Liver (tissue), 9 donors: ENCODE results near the gene CXorf49. TPM values are rescaled to one million over a fixed set of nuclear protein-coding genes. Genes with fewer than 3 reads are reported as not detected.

Experiments
- DNase-seq: peaks from one replicate; pipeline ENCODE4 v3.0.0-alpha.2; 2017; ENCODE audit warnings: low spot score
- H3K27ac ChIP-seq, 2 donors: one replicate each; pipeline ENCODE4 v1.7.0; 2013; ENCODE audit warnings: inconsistent platforms in 2 of 2, low read length in 2 of 2, control low read depth in 1 of 2, low read depth in 1 of 2, mild to moderate bottlenecking in 1 of 2
- H3K27me3 ChIP-seq, 4 donors: one replicate each; pipeline versions ENCODE4 v1.6.1 to v1.7.0; 2013; ENCODE audit warnings: low read length in 3 of 4, inconsistent platforms in 1 of 4, mild to moderate bottlenecking in 1 of 4, moderate library complexity in 1 of 4; ENCODE audit not compliant: control insufficient read depth in 4 of 4, insufficient read depth in 4 of 4
- H3K36me3 ChIP-seq, 4 donors: one replicate each; pipeline versions ENCODE4 v1.6.1 to v1.7.0; 2013; ENCODE audit warnings: low read length in 3 of 4, mild to moderate bottlenecking in 3 of 4, low read depth in 1 of 4, moderate library complexity in 1 of 4; ENCODE audit not compliant: control insufficient read depth in 4 of 4, insufficient read depth in 3 of 4
- H3K4me1 ChIP-seq, 4 donors: one replicate each; pipeline versions ENCODE4 v1.6.1 to v1.7.0; 2013; ENCODE audit warnings: low read length in 3 of 4, mild to moderate bottlenecking in 3 of 4, moderate library complexity in 1 of 4; ENCODE audit not compliant: control insufficient read depth in 4 of 4, insufficient read depth in 4 of 4
- H3K4me3 ChIP-seq, 3 donors: one replicate each; pipeline versions ENCODE4 v1.6.1 to v1.7.0; 2013; ENCODE audit warnings: low read length in 3 of 3, control low read depth in 1 of 3, low read depth in 1 of 3, mild to moderate bottlenecking in 1 of 3
- H3K9ac ChIP-seq, 2 donors: one replicate each; pipeline ENCODE4 v1.7.0; 2013; ENCODE audit warnings: low read length in 2 of 2, mild to moderate bottlenecking in 2 of 2, moderate library complexity in 2 of 2, control low read depth in 1 of 2, low read depth in 1 of 2
- H3K9me3 ChIP-seq, 4 donors: one replicate each; pipeline versions ENCODE4 v1.6.1 to v1.7.0; 2013; ENCODE audit warnings: low read length in 3 of 4; ENCODE audit not compliant: control insufficient read depth in 4 of 4
- ATF3 ChIP-seq: IDR thresholded peaks from 2 replicates; pipeline ENCODE4 v1.6.1; 2016; ENCODE audit warnings: antibody characterized with exemption
- CTCF ChIP-seq: fragments of 150-350 bp; IDR thresholded peaks from 2 replicates; pipeline ENCODE4 v1.5.1; 2017; ENCODE audit warnings: improper control_type of control experiment, low read depth, low read length; ENCODE audit not compliant: missing input control
- EGR1 ChIP-seq, 2 donors: IDR thresholded peaks; 2 replicates each; pipeline ENCODE4 v1.6.1; 2016 to 2018; ENCODE audit warnings: antibody characterized with exemption in 2 of 2, low read depth in 2 of 2
- FOXA1 ChIP-seq: IDR thresholded peaks from 2 replicates; pipeline ENCODE4 v1.6.1; 2016; ENCODE audit warnings: antibody characterized with exemption
- FOXA2 ChIP-seq: IDR thresholded peaks from 2 replicates; pipeline ENCODE4 v1.6.1; 2016; ENCODE audit warnings: antibody characterized with exemption
- GABPA ChIP-seq, 2 donors: IDR thresholded peaks in 1 of 2; conservative IDR thresholded peaks in 1 of 2; 2 replicates each; pipeline ENCODE4 v1.6.1; 2016; ENCODE audit warnings: antibody characterized with exemption in 2 of 2, mild to moderate bottlenecking in 1 of 2, moderate library complexity in 1 of 2
- HNF4A ChIP-seq, 2 donors: conservative IDR thresholded peaks; 2 replicates each; pipeline ENCODE4 v1.6.1; 2016; ENCODE audit warnings: antibody characterized with exemption in 2 of 2, mild to moderate bottlenecking in 2 of 2
- JUND ChIP-seq, 2 donors: IDR thresholded peaks; 2 replicates each; pipeline ENCODE4 v1.6.1; 2016; ENCODE audit warnings: antibody characterized with exemption in 2 of 2
- NR2F2 ChIP-seq: IDR thresholded peaks from 2 replicates; pipeline ENCODE4 v1.6.1; 2016; ENCODE audit warnings: antibody characterized with exemption
- RAD21 ChIP-seq, 2 donors: IDR thresholded peaks; 2 replicates each; pipeline ENCODE4 v1.6.1; 2016; ENCODE audit warnings: antibody characterized with exemption in 2 of 2, mild to moderate bottlenecking in 2 of 2
- RXRA ChIP-seq, 2 donors: IDR thresholded peaks; 2 replicates each; pipeline ENCODE4 v1.6.1; 2017 to 2018; ENCODE audit warnings: antibody characterized with exemption in 2 of 2, mild to moderate bottlenecking in 1 of 2
- TAF1 ChIP-seq: conservative IDR thresholded peaks from 2 replicates; pipeline ENCODE4 v1.6.1; 2016; ENCODE audit warnings: antibody characterized with exemption, mild to moderate bottlenecking
- WGBS: extraction: QIAGEN DNeasy Blood & Tissue Kit; methylation state at CpG from one replicate; pipeline ENCODE4 v1.1.7; 2013; 5-methylcytosine and 5-hydroxymethylcytosine counted together
- polyA plus RNA-seq, 2 donors: library from polyadenylated mRNA; stranded (reverse) in 1 of 2; unstranded in 1 of 2; fragments of 200-250 nt in 1 of 2; fragments of >200 nt in 1 of 2; fragmentation: Nextera tagmentation in 1 of 2; extraction: Ambion mirVana in 1 of 2; gene quantifications; one replicate each; pipeline versions ENCODE4 v1.2.1 to v1.2.3, GENCODE V29; 2013 to 2015
- total RNA-seq, 2 donors: library from RNA; depleted of rRNA; stranded (reverse); fragments of >200 nt; gene quantifications; one replicate each; pipeline ENCODE4 v1.2.3, GENCODE V29; 2014
- TF ChIP-seq, protein P1 (sequence below): IDR thresholded peaks from 2 replicates; pipeline ENCODE4 v1.6.1; 2016; ENCODE audit warnings: antibody characterized with exemption
- TF ChIP-seq, protein P2 (sequence below): IDR thresholded peaks from 2 replicates; pipeline ENCODE4 v1.6.1; 2016; ENCODE audit warnings: antibody characterized with exemption, mild to moderate bottlenecking
- TF ChIP-seq, protein P3 (sequence below): IDR thresholded peaks from 2 replicates; pipeline ENCODE4 v1.6.1; 2016; ENCODE audit warnings: antibody characterized with exemption
- donor health status: healthy.
- donor health status: healthy.
- donor health status: healthy.
- donor health status: healthy.
- donor health status: healthy.

CXorf49 gene
- total and polyA plus RNA-seq, 4 donors: not detected

GRCh38 chrX:71671938-71672337 is 46.1 kb downstream of the CXorf49 start:
- no peak overlapping the region for H3K9ac ChIP-seq
- no peaks in the 10 kb centered on the region for H3K27me3 ChIP-seq
- H3K36me3 ChIP-seq: no peaks in the 10 kb centered on the region
- H3K4me1 ChIP-seq: no peaks in the 10 kb centered on the region
- WGBS: 91% methylated on average over 11 of the region's 11 CpGs
- DNase-seq: no peak
- no peak for TF ChIP-seq GABPA (IDR thresholded peaks at IDR 0.05 in 1 of 2, conservative IDR thresholded peaks at IDR 0.05 in 1 of 2)
- no peaks in the 10 kb centered on the region for H3K9me3 ChIP-seq
- no peak overlapping the region for H3K4me3 ChIP-seq
- no peak overlapping the region for H3K27ac ChIP-seq

GRCh38 chrX:71671043-71671780 is 46.9 kb downstream of the CXorf49 start:
- no peak for DNase-seq

More at GRCh38 chrX:71671043-71671780, 46.9 kb downstream of the CXorf49 start:
- TF ChIP-seq RXRA (IDR thresholded peaks at IDR 0.05) (no peak), HNF4A (conservative IDR thresholded peaks at IDR 0.05) (no peak), ATF3 (no peak), FOXA2 (no peak), RAD21 (IDR thresholded peaks at IDR 0.05) (no peak), NR2F2 (no peak), TAF1 (no peak), JUND (IDR thresholded peaks at IDR 0.05) (no peak), CTCF (no peak), EGR1 (IDR thresholded peaks at IDR 0.05; ENCODE audit: low read depth in 2 of 2) (no peak), FOXA1 (no peak)
- TF ChIP-seq, protein P1, sequence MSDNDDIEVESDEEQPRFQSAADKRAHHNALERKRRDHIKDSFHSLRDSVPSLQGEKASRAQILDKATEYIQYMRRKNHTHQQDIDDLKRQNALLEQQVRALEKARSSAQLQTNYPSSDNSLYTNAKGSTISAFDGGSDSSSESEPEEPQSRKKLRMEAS: no peak
- TF ChIP-seq, protein P2, sequence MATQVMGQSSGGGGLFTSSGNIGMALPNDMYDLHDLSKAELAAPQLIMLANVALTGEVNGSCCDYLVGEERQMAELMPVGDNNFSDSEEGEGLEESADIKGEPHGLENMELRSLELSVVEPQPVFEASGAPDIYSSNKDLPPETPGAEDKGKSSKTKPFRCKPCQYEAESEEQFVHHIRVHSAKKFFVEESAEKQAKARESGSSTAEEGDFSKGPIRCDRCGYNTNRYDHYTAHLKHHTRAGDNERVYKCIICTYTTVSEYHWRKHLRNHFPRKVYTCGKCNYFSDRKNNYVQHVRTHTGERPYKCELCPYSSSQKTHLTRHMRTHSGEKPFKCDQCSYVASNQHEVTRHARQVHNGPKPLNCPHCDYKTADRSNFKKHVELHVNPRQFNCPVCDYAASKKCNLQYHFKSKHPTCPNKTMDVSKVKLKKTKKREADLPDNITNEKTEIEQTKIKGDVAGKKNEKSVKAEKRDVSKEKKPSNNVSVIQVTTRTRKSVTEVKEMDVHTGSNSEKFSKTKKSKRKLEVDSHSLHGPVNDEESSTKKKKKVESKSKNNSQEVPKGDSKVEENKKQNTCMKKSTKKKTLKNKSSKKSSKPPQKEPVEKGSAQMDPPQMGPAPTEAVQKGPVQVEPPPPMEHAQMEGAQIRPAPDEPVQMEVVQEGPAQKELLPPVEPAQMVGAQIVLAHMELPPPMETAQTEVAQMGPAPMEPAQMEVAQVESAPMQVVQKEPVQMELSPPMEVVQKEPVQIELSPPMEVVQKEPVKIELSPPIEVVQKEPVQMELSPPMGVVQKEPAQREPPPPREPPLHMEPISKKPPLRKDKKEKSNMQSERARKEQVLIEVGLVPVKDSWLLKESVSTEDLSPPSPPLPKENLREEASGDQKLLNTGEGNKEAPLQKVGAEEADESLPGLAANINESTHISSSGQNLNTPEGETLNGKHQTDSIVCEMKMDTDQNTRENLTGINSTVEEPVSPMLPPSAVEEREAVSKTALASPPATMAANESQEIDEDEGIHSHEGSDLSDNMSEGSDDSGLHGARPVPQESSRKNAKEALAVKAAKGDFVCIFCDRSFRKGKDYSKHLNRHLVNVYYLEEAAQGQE: no peak
- TF ChIP-seq, protein P3, sequence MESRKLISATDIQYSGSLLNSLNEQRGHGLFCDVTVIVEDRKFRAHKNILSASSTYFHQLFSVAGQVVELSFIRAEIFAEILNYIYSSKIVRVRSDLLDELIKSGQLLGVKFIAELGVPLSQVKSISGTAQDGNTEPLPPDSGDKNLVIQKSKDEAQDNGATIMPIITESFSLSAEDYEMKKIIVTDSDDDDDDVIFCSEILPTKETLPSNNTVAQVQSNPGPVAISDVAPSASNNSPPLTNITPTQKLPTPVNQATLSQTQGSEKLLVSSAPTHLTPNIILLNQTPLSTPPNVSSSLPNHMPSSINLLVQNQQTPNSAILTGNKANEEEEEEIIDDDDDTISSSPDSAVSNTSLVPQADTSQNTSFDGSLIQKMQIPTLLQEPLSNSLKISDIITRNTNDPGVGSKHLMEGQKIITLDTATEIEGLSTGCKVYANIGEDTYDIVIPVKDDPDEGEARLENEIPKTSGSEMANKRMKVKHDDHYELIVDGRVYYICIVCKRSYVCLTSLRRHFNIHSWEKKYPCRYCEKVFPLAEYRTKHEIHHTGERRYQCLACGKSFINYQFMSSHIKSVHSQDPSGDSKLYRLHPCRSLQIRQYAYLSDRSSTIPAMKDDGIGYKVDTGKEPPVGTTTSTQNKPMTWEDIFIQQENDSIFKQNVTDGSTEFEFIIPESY: no peak
- H3K9me3 ChIP-seq: no peaks in the 10 kb centered on the region
- no peak overlapping the region for H3K27ac ChIP-seq
- H3K36me3 ChIP-seq: no peaks in the 10 kb centered on the region
- no peaks in the 10 kb centered on the region for H3K27me3 ChIP-seq
- no peaks in the 10 kb centered on the region for H3K4me1 ChIP-seq
- no peak overlapping the region for H3K4me3 ChIP-seq
- WGBS: 81% methylated on average over 12 of the region's 12 CpGs
- no peak overlapping the region for H3K9ac ChIP-seq
